Epidermal melanocyte (primary cell): ENCODE measurements around the gene SYNJ2BP.
"Not testable (repeated sequence)": the region's sequence is repeated elsewhere in the genome, so short reads cannot be mapped to it uniquely, and the experiment has no call there.

Experiments
- DNase-seq: peaks from one replicate; pipeline ENCODE4 v3.0.0; 2011; ENCODE audit warnings: low spot score; ENCODE audit not compliant: insufficient read length

The SYNJ2BP gene

GRCh38 chr14:70416725-70417349, at the start of gene SYNJ2BP:
Gene SYNJ2BP (minus strand): TSS chr14:70417090. CDS start chr14:70416963, 127 bp downstream.
- DNase-seq, result peak; percentile 83

GRCh38 chr14:70454731-70455130, 37.8 kb upstream of the SYNJ2BP start:
- no peak for DNase-seq

- DNase-seq, result no peak
These were observed 35.0 kb upstream of the SYNJ2BP start, which contains the start of gene ADAM21 for GRCh38 chr14:70451874-70452273. Gene ADAM21 (plus strand): TSS chr14:70452174. CDS start chr14:70457500, 5,326 bp downstream.

- no peak for DNase-seq
These were observed 31.9 kb upstream of the SYNJ2BP start for GRCh38 chr14:70448633-70449340.

- no peak for DNase-seq
These were observed 25.9 kb upstream of the SYNJ2BP start for GRCh38 chr14:70442750-70443149.

GRCh38 chr14:70441641-70442040, 24.8 kb upstream of the SYNJ2BP start:
- no peak for DNase-seq

GRCh38 chr14:70436867-70437266, 20.0 kb upstream of the SYNJ2BP start:
- no peak for DNase-seq

- not testable (repeated sequence) for DNase-seq
These were observed 9.7 kb upstream of the SYNJ2BP start for GRCh38 chr14:70426555-70426954.

- DNase-seq, result no peak
These were observed 8.5 kb upstream of the SYNJ2BP start for GRCh38 chr14:70425354-70425753.

- DNase-seq, result no peak
These were observed 5.6 kb upstream of the SYNJ2BP start for GRCh38 chr14:70422538-70422937.

GRCh38 chr14:70419270-70419931, 2.5 kb upstream of the SYNJ2BP start:
- not testable (repeated sequence) for DNase-seq

GRCh38 chr14:70416338-70416724, 559 bp downstream of the SYNJ2BP start:
- DNase-seq, result no peak

- no peak for DNase-seq
These were observed 1.1 kb downstream of the SYNJ2BP start for GRCh38 chr14:70415788-70416187.

GRCh38 chr14:70407621-70408020, 9.3 kb downstream of the SYNJ2BP start:
- no peak for DNase-seq

GRCh38 chr14:70406216-70406615, 10.7 kb downstream of the SYNJ2BP start:
- DNase-seq, result not testable (repeated sequence)

GRCh38 chr14:70403335-70403734, 13.6 kb downstream of the SYNJ2BP start:
- DNase-seq, result not testable (repeated sequence)

- DNase-seq, result no peak
These were observed 15.2 kb downstream of the SYNJ2BP start for GRCh38 chr14:70401643-70402042.

- no peak for DNase-seq
These were observed 18.0 kb downstream of the SYNJ2BP start for GRCh38 chr14:70398706-70399431.

- DNase-seq, result no peak
These were observed 18.6 kb downstream of the SYNJ2BP start for GRCh38 chr14:70398280-70398679.

- DNase-seq, result no peak
These were observed 19.1 kb downstream of the SYNJ2BP start for GRCh38 chr14:70397746-70398145.

- no peak for DNase-seq
These were observed 22.1 kb downstream of the SYNJ2BP start for GRCh38 chr14:70394674-70395306.
